Loucy (cell line): ENCODE data around the gene MED31.

Source experiments
- H2AFZ ChIP-seq: fragments of 200-600 bp; sonication (generic); 2 replicates; pipeline ENCODE4 v1.6.0; 2016; ENCODE audit warnings: antibody characterized with exemption, mild to moderate bottlenecking, low read length, moderate library complexity
- H3F3A ChIP-seq: fragments of 200-600 bp; 2 replicates; pipeline ENCODE4 v1.6.0; 2016; ENCODE audit warnings: antibody characterized with exemption, low read depth, mild to moderate bottlenecking
- H3K27me3 ChIP-seq: fragments of 200-600 bp; sonication (generic); 2 replicates; pipeline ENCODE4 v1.6.1; 2014; ENCODE audit warnings: low read length, mild to moderate bottlenecking; ENCODE audit not compliant: insufficient read depth, poor library complexity, severe bottlenecking
- H3K36me3 ChIP-seq: fragments of 200-600 bp; sonication (generic); 2 replicates; pipeline ENCODE4 v1.6.1; 2016; ENCODE audit warnings: low read length; ENCODE audit not compliant: insufficient read depth
- H3K4me1 ChIP-seq: fragments of 200-600 bp; sonication (generic); 2 replicates; pipeline ENCODE4 v1.5.1; 2014; ENCODE audit warnings: low read length, mild to moderate bottlenecking; ENCODE audit not compliant: insufficient read depth, poor library complexity, severe bottlenecking
- H3K4me2 ChIP-seq: fragments of 200-600 bp; sonication (generic); 2 replicates; pipeline ENCODE4 v1.6.0; 2014; ENCODE audit warnings: antibody characterized with exemption, low read length, low read depth, mild to moderate bottlenecking; ENCODE audit not compliant: poor library complexity, severe bottlenecking
- H3K4me3 ChIP-seq: fragments of 200-600 bp; sonication (generic); 2 replicates; pipeline ENCODE4 v1.5.1; 2014; ENCODE audit warnings: low read length, mild to moderate bottlenecking, mixed read lengths; ENCODE audit not compliant: poor library complexity, severe bottlenecking
- H3K79me2 ChIP-seq: fragments of 200-600 bp; sonication (generic); 2 replicates; pipeline ENCODE4 v1.6.1; 2014; ENCODE audit warnings: low read length; ENCODE audit not compliant: insufficient read depth
- H3K9ac ChIP-seq: fragments of 200-600 bp; sonication (generic); 2 replicates; pipeline ENCODE4 v1.6.0; 2014; ENCODE audit warnings: mild to moderate bottlenecking, low read depth, low read length, moderate library complexity; ENCODE audit not compliant: poor library complexity, severe bottlenecking
- H3K9me2 ChIP-seq: fragments of 200-600 bp; sonication (generic); replicated peaks from 2 replicates; pipeline ENCODE4 v1.6.1; 2016; ENCODE audit warnings: low read depth, low read length, mixed read lengths
- H3K9me3 ChIP-seq: fragments of 200-600 bp; sonication (generic); 2 replicates; pipeline ENCODE4 v1.6.1; 2014; ENCODE audit warnings: mild to moderate bottlenecking, antibody characterized with exemption, low read length, low read depth; ENCODE audit not compliant: insufficient read depth
- H4K20me1 ChIP-seq: fragments of 200-600 bp; sonication (generic); 2 replicates; pipeline ENCODE4 v1.6.0; 2014; ENCODE audit warnings: antibody characterized with exemption, low read length, mild to moderate bottlenecking; ENCODE audit not compliant: insufficient read depth, poor library complexity, severe bottlenecking
- CTCF ChIP-seq: fragments of 200-600 bp; sonication (generic); conservative IDR thresholded peaks from 2 replicates; pipeline ENCODE4 v1.5.1; 2014; ENCODE audit warnings: mild to moderate bottlenecking, antibody characterized with exemption, low read length
- EZH2phosphoT487 ChIP-seq: fragments of 200-600 bp; IDR thresholded peaks from 2 replicates; pipeline ENCODE4 v1.6.1; 2018; ENCODE audit warnings: antibody characterized with exemption, mild to moderate bottlenecking, moderate library complexity, borderline replicate concordance

MED31 gene

GRCh38 chr17:6679241-6679640 is 27.8 kb upstream of the MED31 start:
- H3K9ac ChIP-seq, result no peak overlapping the region
- no peaks in the 10 kb centered on the region for H3F3A ChIP-seq
- no peak overlapping the region for H3K4me2 ChIP-seq
- TF ChIP-seq EZH2phosphoT487 (no peak), CTCF (no peak)
- H3K4me3 ChIP-seq, result no peak overlapping the region
- no peaks in the 10 kb centered on the region for H4K20me1 ChIP-seq
- no peaks in the 10 kb centered on the region for H3K36me3 ChIP-seq
- H2AFZ ChIP-seq, result no peak overlapping the region
- no peaks in the 10 kb centered on the region for H3K9me2 ChIP-seq
- H3K79me2 ChIP-seq, result no peaks in the 10 kb centered on the region
- no peaks in the 10 kb centered on the region for H3K9me3 ChIP-seq
- H3K4me1 ChIP-seq, result peaks cover 7% of the 10 kb centered on the region
- H3K27me3 ChIP-seq, result peaks cover 53% of the 10 kb centered on the region

GRCh38 chr17:6677946-6678345 is 26.5 kb upstream of the MED31 start:
- Histone ChIP-seq H3K4me1 (peaks cover 7% of the 10 kb centered on the region), H4K20me1 (no peaks in the 10 kb centered on the region), H2AFZ (no peak overlapping the region)

GRCh38 chr17:6677158-6677831 is 25.9 kb upstream of the MED31 start:
- Histone ChIP-seq H4K20me1 (no peaks in the 10 kb centered on the region), H3K79me2 (no peaks in the 10 kb centered on the region), H3K4me3 (no peak overlapping the region), H3K27me3 (peaks cover 53% of the 10 kb centered on the region), H3K9me2 (no peaks in the 10 kb centered on the region), H3K9ac (no peak overlapping the region), H3K4me1 (peaks cover 7% of the 10 kb centered on the region), H3K9me3 (no peaks in the 10 kb centered on the region), H2AFZ (no peak overlapping the region), H3F3A (no peaks in the 10 kb centered on the region), H3K36me3 (no peaks in the 10 kb centered on the region), H3K4me2 (peak overlapping the region; percentile 6)
- TF ChIP-seq CTCF, result no peak
- TF ChIP-seq EZH2phosphoT487, result 0 out of 2 replicates have a peak, but pooled peaks have one; percentile 4

More at GRCh38 chr17:6677946-6678345, 26.5 kb upstream of the MED31 start:
- H3K4me3 ChIP-seq, result no peak overlapping the region
- peak overlapping the region; percentile 6 for H3K4me2 ChIP-seq
- no peaks in the 10 kb centered on the region for H3K79me2 ChIP-seq
- H3K9me2 ChIP-seq, result no peaks in the 10 kb centered on the region
- H3K27me3 ChIP-seq, result peaks cover 53% of the 10 kb centered on the region
- H3K36me3 ChIP-seq, result no peaks in the 10 kb centered on the region
- no peak for TF ChIP-seq EZH2phosphoT487
- TF ChIP-seq CTCF, result no peak
- H3K9ac ChIP-seq, result no peak overlapping the region
- H3K9me3 ChIP-seq, result no peaks in the 10 kb centered on the region
- H3F3A ChIP-seq, result no peaks in the 10 kb centered on the region
